Measurements from ENCODE around the gene SSH2.
A peak's percentile ranks its signal among the peaks of the same experiment; 100 is the strongest.
"Not testable (repeated sequence)": the region's sequence is repeated elsewhere in the genome, so short reads cannot be mapped to it uniquely, and the experiment has no call there.

Gene SSH2

GRCh38 chr17:29652976-29653375, 277.1 kb downstream of the SSH2 start:
- DNase-seq = no peak

GRCh38 chr17:29651913-29652312, 278.1 kb downstream of the SSH2 start:
- not testable (repeated sequence) for DNase-seq

DNA sequence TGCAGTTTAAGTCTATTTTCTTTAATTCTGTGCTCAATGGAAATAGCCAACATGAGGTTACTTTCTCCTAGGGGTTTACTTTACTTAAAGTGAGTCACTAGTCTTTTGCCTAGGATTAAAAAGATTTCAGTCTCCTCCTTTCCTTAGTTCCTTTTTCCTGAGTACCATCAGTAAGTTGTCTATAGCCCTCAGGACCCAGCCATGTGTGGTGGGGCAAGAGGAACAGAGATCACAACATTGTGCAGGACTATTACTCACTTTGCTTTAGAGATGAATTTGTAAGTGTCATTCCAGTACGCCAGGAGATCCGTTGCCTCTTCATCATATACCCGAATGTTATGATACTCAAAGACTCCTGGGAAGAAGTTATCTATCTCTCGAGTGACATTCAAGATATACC, 279.6 kb downstream of the SSH2 start:
- no peak for DNase-seq

DNA sequence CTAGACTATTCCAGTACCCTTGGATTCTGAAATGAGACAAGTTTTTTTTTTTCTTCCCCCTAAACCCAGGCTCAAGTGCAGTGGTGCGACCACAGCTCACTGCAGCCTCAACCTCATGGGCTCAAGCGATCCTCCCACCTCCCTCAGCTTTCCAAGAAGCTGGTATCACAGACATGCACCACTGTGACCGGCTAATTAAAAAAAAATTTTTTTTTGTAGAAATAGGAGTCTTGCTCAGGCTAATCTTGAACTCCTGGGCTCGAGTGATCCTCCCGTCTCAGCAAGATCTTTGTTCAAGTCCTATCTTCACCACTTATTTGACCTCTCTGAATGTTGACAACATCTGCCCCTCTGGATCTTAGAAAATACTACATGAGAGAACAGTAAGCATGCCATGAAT, 280.7 kb downstream of the SSH2 start:
- no peak for DNase-seq

DNA sequence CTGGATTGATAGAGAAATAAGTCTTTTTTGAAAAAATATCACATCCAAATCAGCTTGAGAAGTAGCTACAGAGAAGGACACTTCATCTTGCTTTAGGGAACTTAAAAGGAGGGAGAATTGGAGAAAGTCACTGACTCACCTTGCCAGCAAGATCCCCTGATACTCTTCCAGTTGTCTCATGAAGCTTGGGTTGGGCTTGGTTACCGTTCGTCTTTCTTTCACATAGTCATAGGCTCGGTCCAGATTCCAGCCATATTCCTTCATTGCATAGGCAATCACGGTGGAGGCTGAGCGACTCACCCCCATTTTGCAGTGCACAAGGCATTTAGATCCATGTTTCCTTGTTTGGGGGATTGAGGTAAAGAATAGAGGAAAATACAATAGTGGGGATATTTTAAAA, 282.0 kb downstream of the SSH2 start:
- DNase-seq = no peak

DNA sequence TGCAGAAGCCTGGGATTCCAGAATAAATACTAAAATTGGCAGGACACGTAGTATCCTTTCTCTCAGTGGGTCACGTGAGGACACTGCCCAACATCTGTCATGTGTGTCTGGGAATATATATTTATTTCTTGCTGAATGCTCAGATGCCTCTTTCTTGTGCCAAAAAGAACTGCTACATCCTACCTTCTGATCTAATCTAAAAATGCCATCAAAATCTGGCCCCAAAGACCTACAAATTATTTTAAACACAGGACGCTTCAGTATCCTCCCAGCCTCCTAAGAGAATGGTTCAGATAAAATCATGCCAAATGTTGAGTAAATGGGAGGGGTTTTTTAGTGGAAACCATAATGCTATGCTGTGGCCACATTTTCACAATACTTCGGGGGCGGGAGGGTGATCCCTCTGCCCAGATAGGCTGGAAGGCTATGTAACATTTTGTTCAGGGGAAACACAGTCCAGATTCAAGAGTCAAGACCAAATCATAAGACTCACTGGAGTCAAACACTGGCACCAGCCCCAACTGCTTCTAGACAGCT, 284.4 kb downstream of the SSH2 start:
- no peak for DNase-seq

- DNase-seq = no peak
These were observed 286.2 kb downstream of the SSH2 start for GRCh38 chr17:29643817-29644160.

DNA sequence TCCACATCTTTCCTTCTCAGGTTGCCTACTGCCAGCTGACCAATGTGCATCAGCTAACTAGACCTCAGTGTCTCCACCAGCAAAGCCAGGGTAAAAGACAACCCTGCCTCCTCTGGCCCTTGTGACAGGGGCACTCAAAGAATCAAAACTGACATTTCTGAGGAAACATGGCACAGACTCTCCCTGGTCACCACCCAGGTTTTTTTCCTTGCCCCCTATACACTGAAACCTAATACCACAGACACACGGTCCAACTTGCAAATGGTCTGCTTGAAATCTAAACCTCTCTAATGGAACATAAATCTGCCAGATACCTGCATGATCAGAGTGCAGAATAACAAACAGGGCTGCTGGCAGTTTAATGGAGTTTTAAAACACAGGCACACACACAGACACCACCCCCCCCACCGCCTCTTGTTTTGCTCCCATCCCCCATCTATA, 287.8 kb downstream of the SSH2 start:
- no peak for DNase-seq

DNA sequence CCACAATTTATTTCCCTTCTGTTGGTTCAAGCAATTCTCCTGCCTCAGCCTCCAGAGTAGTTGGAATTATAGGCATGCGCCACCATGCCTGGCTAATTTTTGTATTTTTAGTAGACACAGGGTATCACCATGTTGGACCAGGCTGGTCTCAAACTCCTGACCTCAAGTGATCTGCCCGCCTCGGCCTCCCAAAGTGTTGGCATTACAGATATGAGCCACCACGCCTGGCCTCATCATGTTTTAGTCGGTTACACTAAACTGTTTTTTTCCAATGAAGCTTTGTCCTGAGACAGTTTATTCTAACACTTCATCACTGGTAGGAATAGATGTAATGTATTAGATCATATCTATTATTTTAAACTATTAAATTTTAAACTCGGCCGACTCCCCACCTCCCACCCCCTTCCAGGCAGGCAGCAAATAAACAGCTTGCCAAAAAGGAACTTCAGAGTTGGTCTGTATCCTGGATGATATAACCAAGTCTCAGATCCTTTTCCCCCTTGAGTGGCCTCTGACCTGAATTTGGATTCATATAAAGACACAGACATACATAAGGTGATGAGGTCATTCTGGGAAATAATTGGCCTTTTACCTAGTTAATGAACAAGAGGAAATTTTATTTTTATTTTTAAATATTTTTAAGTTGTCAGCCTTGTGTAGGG, 288.9 kb downstream of the SSH2 start:
- no peak for DNase-seq

DNA sequence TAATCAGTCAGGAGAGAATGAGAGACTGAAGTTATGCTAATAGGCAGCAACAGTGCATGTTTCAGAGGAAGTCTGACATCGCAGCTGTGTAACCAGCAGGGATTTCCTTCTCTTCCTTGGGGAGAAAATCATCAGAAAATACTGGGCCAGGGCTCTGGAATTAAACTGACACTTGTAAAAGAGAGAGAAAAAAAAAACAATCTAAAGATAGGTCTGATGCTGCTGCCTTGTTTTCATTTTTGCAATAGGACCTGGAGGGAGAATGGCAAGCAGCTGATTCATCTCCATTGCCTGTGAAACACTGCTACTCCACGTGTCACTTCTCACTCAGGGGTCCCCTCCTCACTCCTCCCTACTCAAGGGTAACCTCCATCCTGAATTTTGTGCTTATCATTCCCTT, 289.6 kb downstream of the SSH2 start:
- no peak for DNase-seq

DNA sequence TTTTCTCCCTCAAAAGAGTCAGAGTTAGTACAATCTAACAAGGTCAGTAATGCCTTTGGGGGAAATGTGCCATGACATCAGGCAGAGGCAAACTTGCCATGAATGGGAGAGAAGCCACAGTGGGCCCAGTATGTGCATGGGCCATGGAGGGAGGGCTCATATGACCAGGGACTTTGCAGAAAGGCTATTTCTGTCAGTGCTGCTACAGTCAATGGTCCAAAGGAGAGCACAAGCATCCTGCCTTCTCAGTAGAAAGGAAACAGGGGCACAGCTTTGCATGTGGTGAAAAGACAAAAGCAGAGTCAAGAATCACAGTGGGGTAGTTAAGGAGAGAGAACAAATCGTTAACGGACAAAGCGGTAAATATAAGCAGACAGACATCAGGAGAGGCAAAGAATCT, 296.1 kb downstream of the SSH2 start:
- no peak for DNase-seq

- no peak for DNase-seq
These were observed 299.3 kb downstream of the SSH2 start for GRCh38 chr17:29630630-29631193.

- DNase-seq = no peak
These were observed 300.2 kb downstream of the SSH2 start for GRCh38 chr17:29629839-29630238.

DNA sequence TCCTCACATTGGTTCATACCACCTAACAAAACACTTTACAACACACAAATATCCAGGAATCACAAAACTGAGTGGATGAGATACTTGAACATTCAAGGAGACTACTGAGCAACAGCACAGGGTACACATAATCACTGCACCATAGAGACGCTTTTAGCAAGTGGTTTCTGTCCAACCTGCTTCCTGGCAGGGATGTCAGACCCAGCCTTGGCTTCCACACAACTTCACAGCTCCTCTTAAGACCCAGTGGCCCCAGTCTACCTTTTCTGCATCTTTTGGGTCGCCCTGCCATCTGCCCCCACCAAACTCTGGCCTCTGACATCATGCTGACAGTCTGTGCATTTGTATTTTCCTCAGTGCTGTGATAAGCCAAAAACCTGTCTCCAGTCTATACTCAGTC, 301.4 kb downstream of the SSH2 start:
- DNase-seq = no peak

DNA sequence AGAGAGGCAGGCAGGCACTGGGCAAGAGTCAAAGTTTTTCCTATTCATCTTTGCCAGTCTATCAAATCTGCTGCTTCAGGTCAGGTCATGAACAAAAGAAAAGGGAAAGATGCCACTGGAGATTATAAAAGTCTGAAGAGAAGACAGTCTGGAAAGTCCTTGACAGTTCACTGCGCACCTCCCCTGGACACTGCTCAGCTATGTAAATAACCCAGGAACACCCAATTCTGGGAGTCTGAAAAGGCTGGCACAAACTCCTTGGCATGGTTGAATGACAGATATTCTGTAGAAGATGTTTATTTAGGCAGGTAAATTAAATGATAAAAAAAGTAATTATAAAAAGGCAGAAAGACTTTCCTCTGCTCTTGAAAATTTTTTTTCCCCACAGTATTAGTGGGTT, 302.1 kb downstream of the SSH2 start:
- no peak for DNase-seq

GRCh38 chr17:29625037-29625750, 304.8 kb downstream of the SSH2 start:
- DNase-seq = no peak

DNA sequence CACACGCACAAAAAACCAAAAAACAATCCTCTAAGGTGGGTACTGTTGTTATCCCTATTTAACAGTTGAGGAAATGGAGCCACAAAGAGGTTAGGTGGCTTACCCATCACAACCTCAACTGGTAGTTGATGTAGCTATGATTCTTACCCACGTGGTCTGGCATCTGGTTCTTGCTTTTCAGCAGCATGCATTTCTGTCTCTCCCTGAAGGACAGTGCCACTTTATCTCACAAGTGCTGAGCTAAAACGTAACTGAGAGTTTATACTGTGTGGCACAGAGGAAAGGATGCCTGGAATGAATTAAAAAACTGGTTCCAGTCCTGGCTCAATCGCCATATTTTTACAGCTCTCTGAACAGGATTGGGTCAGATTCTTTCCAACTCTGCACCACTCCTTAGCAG, 305.4 kb downstream of the SSH2 start:
- no peak for DNase-seq

DNA sequence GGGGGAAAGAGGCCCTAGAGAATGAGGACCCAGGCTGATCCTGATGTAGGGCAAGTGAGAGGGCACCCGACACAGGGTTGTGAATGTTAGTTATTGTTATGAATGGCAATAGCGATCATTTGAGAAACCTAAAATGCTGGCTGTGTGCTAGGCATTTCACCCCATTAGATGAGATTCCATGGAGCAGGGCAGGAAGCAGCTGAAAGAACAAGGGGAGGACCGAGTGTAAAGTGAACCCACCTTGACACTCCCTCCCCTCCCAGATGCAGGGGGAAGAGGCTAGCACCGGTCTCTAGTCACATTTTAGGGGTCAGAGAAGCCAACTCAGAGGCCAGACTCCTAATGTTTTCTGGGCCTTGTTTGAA, 306.8 kb downstream of the SSH2 start:
- DNase-seq = no peak

DNA sequence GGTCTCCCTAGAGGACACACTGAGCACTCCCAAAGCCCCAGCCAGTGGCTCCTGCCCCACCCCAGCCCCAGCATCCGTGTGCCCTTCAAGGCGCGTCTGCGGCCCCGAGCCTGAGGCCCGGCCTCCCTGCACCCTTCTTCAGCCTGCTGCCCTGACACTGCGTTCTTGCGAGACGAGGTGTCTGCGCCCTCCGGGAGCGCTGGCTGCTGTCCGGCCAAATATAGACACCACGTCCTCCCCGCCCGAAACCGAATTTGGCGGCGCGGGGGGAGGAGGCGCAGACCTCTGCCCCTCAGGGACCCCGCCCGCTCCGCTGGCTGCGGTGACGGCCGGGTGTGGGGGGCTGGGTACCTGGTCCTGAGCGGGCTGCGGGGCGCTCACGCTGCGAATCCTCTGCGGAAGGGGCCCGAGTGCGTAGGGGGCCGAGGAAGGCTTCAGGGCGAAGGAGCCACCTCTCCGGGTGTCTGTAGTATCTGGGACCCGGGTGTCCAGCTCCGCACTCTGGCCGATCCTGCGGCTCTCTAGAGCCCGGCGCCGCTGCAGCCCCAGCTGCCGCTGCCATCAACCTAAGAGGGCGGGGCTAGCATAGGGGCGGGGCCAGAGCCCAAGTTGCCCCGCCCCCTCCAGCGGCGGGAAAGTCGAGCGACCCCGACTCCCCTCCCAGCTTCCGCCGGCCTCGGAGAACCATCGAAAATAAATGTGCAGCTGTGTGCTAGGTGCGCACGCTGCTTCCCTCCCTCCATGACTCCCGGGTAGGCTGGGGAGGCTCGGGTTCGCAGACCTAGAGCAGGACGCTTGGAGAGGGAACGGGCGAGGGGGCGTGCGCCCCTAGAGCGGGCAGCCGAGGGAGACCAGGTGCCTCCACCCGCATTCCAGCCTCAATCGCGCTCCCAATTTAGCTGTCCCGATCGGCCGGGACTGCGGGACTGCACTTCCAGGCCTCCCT, 307.4 kb downstream of the SSH2 start, which contains the start of gene CORO6:
CORO6 (minus strand) TSS at position 576 of the 946 bp plus-strand sequence. CDS start 1,491 bp downstream, outside the sequence.
- DNase-seq = peak; percentile 60 to 77

DNA sequence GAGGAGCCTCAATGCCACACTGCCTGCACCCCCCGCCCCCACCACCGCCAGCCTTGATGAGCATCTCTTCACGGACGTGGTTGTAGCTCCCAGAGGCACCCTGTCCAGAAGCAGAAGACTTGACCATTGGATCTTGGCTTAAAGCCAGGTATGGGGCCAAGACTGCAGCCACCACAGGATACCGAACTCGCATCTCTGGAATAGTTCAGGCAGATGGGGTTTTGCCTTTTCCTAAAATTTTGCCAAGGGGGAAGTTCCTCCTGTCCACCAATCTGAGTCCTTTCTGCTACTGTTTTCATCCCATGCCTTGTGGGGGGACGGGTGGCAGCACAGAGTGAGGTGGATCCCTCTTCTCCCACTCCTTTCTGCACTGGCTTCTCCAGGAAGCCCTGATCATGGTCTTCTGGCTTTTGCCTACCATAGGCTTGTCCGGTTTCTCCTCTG, 308.3 kb downstream of the SSH2 start:
- DNase-seq = no peak

DNA sequence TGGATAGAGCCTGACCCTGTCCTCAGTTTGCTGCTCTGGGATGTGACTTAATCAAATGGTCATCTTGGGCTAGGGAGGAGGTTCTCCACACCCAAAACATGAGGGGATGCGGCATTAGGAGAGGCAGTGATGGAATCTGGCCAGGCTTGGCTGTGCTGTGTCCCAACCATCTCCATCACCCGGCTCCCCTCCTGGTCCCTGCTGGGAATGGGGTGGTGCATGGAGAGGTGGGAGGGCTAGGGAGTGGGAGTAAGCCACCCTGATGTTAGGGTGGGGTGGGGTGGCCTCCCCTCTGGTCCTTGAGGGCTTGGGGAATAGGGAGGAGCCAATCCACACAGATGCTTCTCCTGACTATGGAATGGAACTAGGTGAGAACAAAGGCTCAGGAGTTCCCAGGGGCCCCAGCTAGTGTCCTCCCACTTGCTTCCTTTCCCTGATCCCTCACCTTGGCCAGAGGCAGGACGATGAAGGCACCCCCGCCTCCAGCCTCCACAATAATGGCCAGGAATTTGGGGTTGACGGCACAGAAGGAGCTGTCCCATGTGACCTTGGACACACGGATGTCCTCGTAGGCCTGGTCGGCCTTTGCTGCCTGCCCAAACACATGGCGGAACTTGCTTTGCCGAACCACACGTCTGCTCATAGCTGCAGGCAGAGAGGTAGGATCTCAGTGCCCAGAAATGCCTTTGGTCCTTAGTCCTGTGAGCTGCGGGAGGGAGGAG, 309.1 kb downstream of the SSH2 start:
- no peak for DNase-seq

DNA sequence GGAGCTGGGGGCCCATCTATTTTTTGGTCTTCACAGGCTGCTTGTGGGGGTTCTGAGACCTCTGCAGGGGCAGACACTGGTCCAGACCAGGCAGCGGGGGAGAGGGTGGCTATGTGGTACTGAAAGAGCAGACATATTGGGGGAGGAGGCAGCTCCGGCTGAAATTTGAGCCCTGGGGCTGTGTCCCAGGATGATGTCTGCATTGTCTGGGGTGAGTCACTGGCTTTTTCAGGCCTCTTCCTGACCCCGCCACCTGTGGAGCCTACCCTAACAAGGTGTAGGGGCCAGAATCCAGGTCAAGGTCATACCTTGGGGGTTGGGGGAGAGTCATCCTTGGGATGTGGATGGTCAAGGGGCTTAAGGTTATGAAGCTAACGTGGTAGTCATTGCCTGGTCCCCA, 309.8 kb downstream of the SSH2 start:
- no peak for DNase-seq

All from CD4-positive, alpha-beta T cell treated with Interferon alpha-2 for 1 hour (primary cell).